Stimulated activated naive CD4-positive, alpha-beta T cell treated with Interleukin-2 at 50 U/mL for 16 hours (primary cell): ENCODE data around the gene PROKR2.

Experiments
- DNase-seq: peaks from one replicate; lab custom pipeline; 2025; lab: John Stamatoyannopoulos, UW

PROKR2 gene

GRCh38 chr20:5316188-5317158 lies at the start of gene PROKR2:
Gene PROKR2 (minus strand): TSS chr20:5316954. CDS start chr20:5314369, 2,585 bp downstream.
- DNase-seq, result no peak

GRCh38 chr20:5364997-5365597 lies 48.3 kb upstream of the PROKR2 start:
- no peak for DNase-seq

- DNase-seq, result no peak
These were observed 47.5 kb upstream of the PROKR2 start for GRCh38 chr20:5364136-5364821.

- no peak for DNase-seq
These were observed 46.0 kb upstream of the PROKR2 start for GRCh38 chr20:5362771-5363170.

GRCh38 chr20:5361176-5361575 lies 44.4 kb upstream of the PROKR2 start:
- DNase-seq, result no peak

GRCh38 chr20:5357946-5358345 lies 41.2 kb upstream of the PROKR2 start:
- no peak for DNase-seq

GRCh38 chr20:5356941-5357340 lies 40.2 kb upstream of the PROKR2 start:
- DNase-seq, result no peak

- no peak for DNase-seq
These were observed 38.1 kb upstream of the PROKR2 start for GRCh38 chr20:5354901-5355300.

- DNase-seq, result no peak
These were observed 37.1 kb upstream of the PROKR2 start for GRCh38 chr20:5353624-5354496.

GRCh38 chr20:5349448-5349847 lies 32.7 kb upstream of the PROKR2 start:
- no peak for DNase-seq

GRCh38 chr20:5342021-5342420 lies 25.3 kb upstream of the PROKR2 start:
- no peak for DNase-seq

- DNase-seq, result no peak
These were observed 14.6 kb upstream of the PROKR2 start for GRCh38 chr20:5331340-5331739.

- DNase-seq, result no peak
These were observed 11.5 kb upstream of the PROKR2 start for GRCh38 chr20:5328268-5328667.

- no peak for DNase-seq
These were observed 10.6 kb upstream of the PROKR2 start for GRCh38 chr20:5327356-5327755.

- no peak for DNase-seq
These were observed 957 bp downstream of the PROKR2 start for GRCh38 chr20:5315807-5316187.

- no peak for DNase-seq
These were observed 2.8 kb downstream of the PROKR2 start for GRCh38 chr20:5313916-5314315.

- DNase-seq, result no peak
These were observed 4.2 kb downstream of the PROKR2 start for GRCh38 chr20:5312518-5312917.

- no peak for DNase-seq
These were observed 6.8 kb downstream of the PROKR2 start for GRCh38 chr20:5309971-5310370.

- DNase-seq, result no peak
These were observed 17.9 kb downstream of the PROKR2 start for GRCh38 chr20:5298811-5299210.

- no peak for DNase-seq
These were observed 19.3 kb downstream of the PROKR2 start for GRCh38 chr20:5297280-5298004.

GRCh38 chr20:5290596-5290995 lies 26.2 kb downstream of the PROKR2 start:
- no peak for DNase-seq
